A673 (cell line): ENCODE data around the gene CELF4. TPM values are rescaled to one million over a fixed set of nuclear protein-coding genes. Genes with fewer than 3 reads are reported as not detected.

Experiments used
- BruUV-seq: library from RNA; stranded (reverse); fragments of 400-500 nt; replicated peaks from 2 replicates; lab custom pipeline; 2021; lab: Mats Ljungman, UMichigan
- CTCF ChIA-PET: fragments of 300-600 bp; sonication (Branson Sonifier 250); formaldehyde crosslinking; loops from one replicate; lab custom pipeline; 2022; ENCODE audit warnings: antibody characterized with exemption; lab: Charles Lee
- POLR2A ChIA-PET: fragments of 300-600 bp; sonication (Branson Sonifier 250); formaldehyde crosslinking; loops from one replicate; lab custom pipeline; 2022; ENCODE audit warnings: antibody characterized with exemption; ENCODE audit not compliant: low non-redundant PET; lab: Charles Lee
- DNase-seq: peaks from one replicate; pipeline ENCODE4 v3.0.0-alpha.2; 2015; ENCODE audit warnings: low spot score
- H3K27ac ChIP-seq: fragments of 200-600 bp; sonication (generic); 2 replicates; pipeline ENCODE4 v1.5.1; 2016; ENCODE audit warnings: mixed run types, low read depth, mild to moderate bottlenecking, mixed read lengths, antibody characterized with exemption, low read length; ENCODE audit not compliant: poor library complexity, severe bottlenecking
- H3K27me3 ChIP-seq: fragments of 200-600 bp; sonication (generic); replicated peaks from 2 replicates; pipeline ENCODE4 v1.6.1; 2017; ENCODE audit warnings: mixed run types, low read depth, mild to moderate bottlenecking, mixed read lengths, antibody characterized with exemption, low read length; ENCODE audit not compliant: insufficient read depth, poor library complexity
- H3K36me3 ChIP-seq: fragments of 200-600 bp; sonication (generic); 2 replicates; pipeline ENCODE4 v1.6.1; 2016; ENCODE audit warnings: mixed run types, mild to moderate bottlenecking, mixed read lengths, antibody characterized with exemption, low read length; ENCODE audit not compliant: insufficient read depth, poor library complexity, severe bottlenecking
- H3K4me1 ChIP-seq: fragments of 200-600 bp; sonication (generic); 2 replicates; pipeline ENCODE4 v1.6.1; 2017; ENCODE audit warnings: mixed run types, mild to moderate bottlenecking, mixed read lengths, antibody characterized with exemption, low read length; ENCODE audit not compliant: insufficient read depth, poor library complexity, severe bottlenecking
- H3K4me3 ChIP-seq: fragments of 200-600 bp; sonication (generic); 2 replicates; pipeline ENCODE4 v1.5.1; 2016; ENCODE audit warnings: low read depth, mixed run types, mild to moderate bottlenecking, mixed read lengths, low read length; ENCODE audit not compliant: poor library complexity, severe bottlenecking
- H3K9me3 ChIP-seq: fragments of 200-600 bp; sonication (generic); 2 replicates; pipeline ENCODE4 v1.6.1; 2016; ENCODE audit warnings: mixed run types, low read depth, mild to moderate bottlenecking, mixed read lengths, antibody characterized with exemption, low read length; ENCODE audit not compliant: poor library complexity, severe bottlenecking
- CTCF ChIP-seq: fragments of 300-800, 200-600 bp; sonication (generic); conservative IDR thresholded peaks from 2 replicates; pipeline ENCODE4 v1.5.1; 2017; ENCODE audit warnings: low read depth, mild to moderate bottlenecking, antibody characterized with exemption, low read length, moderate library complexity, mixed read lengths
- EZH2 ChIP-seq: fragments of 200-600 bp; sonication (generic); IDR thresholded peaks from 2 replicates; pipeline ENCODE4 v1.6.1; 2017; ENCODE audit warnings: borderline replicate concordance, low read depth, mild to moderate bottlenecking, mixed read lengths, antibody characterized with exemption, low read length; ENCODE audit not compliant: poor library complexity, severe bottlenecking
- intact Hi-C: fragments of 100-400 bp; cut with micrococcal nuclease; formaldehyde crosslinking; loops from one replicate; pipeline ENCODE4 v1.10.0; 2022; ENCODE audit not compliant: unreplicated experiment
- total RNA-seq: library from RNA; stranded (reverse); gene quantifications from 2 replicates; pipeline ENCODE4 v1.2.3, GENCODE V29; 2021

CELF4 gene
- total RNA-seq, 1 experiment from 2014 or later = not detected

DNA sequence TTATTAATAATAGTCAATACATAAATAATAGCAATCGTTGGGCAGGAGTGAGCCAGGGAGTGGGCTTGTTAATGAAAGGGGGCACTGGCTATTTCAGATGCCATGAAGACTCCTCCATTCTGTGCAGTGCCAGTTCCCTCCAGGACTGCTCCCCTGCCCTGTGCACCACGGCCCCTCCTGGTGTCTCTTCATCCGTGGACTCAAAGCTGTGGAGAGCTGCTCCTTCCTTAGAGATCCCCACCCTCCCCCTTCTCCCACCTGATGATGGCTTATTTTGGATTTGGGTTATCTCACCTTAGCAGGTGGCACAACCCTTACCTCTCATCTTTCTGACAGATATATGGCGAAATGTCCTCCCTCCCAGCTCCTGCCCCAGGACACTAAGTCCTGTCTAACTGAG lies 3.1 kb upstream of the CELF4 start:
- Histone ChIP-seq H3K36me3 (no peaks in the 10 kb centered on the region), H3K4me1 (no peaks in the 10 kb centered on the region), H3K27ac (no peak overlapping the region), H3K27me3 (peaks cover 94% of the 10 kb centered on the region), H3K9me3 (no peaks in the 10 kb centered on the region), H3K4me3 (no peak overlapping the region)
- intact Hi-C loops = no loop called here
- no peak for DNase-seq
- no TSS peak for BruUV-seq
- CTCF ChIA-PET = no interaction called here
- TF ChIP-seq EZH2 = no peak
- TF ChIP-seq CTCF = no peak
- POLR2A ChIA-PET = no interaction called here

GRCh38 chr18:37567994-37568359 lies 2.4 kb upstream of the CELF4 start:
- Histone ChIP-seq H3K4me1 (no peaks in the 10 kb centered on the region), H3K9me3 (no peaks in the 10 kb centered on the region), H3K4me3 (no peak overlapping the region), H3K36me3 (no peaks in the 10 kb centered on the region), H3K27ac (no peak overlapping the region), H3K27me3 (peaks cover 95% of the 10 kb centered on the region)
- intact Hi-C loops = no loop called here
- DNase-seq = no peak
- ChIA-PET CTCF (no interaction called here), POLR2A (no interaction called here)
- no TSS peak for BruUV-seq
- no peak for TF ChIP-seq CTCF
- no peak for TF ChIP-seq EZH2

GRCh38 chr18:37567061-37567993 lies 1.7 kb upstream of the CELF4 start:
- no peak for DNase-seq
- no peak for TF ChIP-seq CTCF
- TF ChIP-seq EZH2 = peak; percentile 92
- BruUV-seq = no TSS peak
- H3K27ac ChIP-seq = no peak overlapping the region
- no peaks in the 10 kb centered on the region for H3K4me1 ChIP-seq
- POLR2A ChIA-PET = no interaction called here
- CTCF ChIA-PET = no interaction called here
- intact Hi-C loops = no loop called here
- H3K27me3 ChIP-seq = peaks cover 96% of the 10 kb centered on the region
- no peaks in the 10 kb centered on the region for H3K36me3 ChIP-seq
- H3K4me3 ChIP-seq = no peak overlapping the region
- H3K9me3 ChIP-seq = no peaks in the 10 kb centered on the region
